HG03066 (cell line): Measurements from ENCODE around the gene MROH2A.
"Not testable (repeated sequence)": the region's sequence is repeated elsewhere in the genome, so short reads cannot be mapped to it uniquely, and the experiment has no call there.

ENCODE experiments used
- ATAC-seq: cut with Tn5 transposase; IDR thresholded peaks from one replicate; pipeline ENCODE4 v1.9.1; 2021; ENCODE audit warnings: low read depth; ENCODE audit not compliant: unreplicated experiment

MROH2A gene, protein sequence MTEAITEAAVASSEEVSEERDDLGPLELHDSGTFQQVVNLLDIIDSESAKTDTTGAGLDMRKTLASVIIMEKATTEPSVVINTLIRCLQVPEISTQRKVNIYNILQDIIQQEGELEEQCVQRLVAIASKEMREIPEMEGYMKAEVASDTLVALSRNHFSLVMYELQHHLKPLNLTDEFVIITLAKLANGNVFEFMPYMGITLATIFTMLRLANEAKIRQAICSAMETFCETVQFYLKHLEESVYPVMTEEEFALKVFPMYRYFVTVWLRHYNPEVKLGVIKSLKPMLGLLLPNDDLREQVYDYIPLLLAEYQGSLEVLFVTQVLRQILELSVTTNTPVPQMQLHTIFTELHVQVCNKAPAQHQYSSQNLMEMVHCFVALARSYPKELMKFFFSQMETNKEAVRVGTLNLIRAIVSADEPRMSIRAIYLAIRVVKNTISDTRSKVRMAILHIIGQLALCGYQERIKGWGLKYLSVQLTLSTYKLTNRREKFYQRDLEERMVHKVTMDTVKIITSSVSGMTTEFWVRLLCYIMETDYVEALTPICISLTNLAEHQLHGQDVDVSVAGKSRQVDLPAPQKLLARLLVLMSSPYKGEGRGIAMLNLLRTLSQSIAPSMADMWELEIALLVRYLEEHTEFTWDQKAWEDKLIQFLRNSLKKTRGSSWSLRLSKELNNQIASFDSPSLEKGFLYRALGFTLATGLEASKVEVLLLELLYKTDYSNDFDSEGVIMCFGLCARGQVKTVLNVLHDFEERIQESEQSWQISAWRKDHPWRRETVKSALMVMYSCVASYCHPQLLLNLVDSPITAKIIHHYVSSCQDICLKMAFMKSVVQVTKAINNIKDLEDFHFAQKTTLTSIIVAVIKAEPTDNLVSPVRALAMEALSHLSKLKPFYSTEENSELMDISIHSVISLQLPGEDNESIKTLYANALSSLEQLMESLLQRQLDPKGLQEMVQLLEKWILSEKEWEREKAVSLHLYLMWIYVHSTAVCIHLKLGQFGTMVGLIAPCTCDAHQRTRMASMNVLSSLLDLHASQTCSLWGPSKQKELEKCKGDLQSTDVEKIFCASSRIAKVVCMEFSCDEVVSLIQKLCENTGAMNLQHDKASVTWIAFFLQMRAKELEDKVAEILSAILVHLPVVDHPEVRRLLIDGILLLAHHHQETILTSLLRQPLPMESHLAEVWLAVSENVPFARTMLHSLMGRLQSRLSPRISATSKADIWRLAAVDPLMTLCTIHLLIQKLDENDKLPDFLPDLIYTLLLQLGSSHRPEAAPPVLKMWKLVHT (N-terminal part only)

DNA sequence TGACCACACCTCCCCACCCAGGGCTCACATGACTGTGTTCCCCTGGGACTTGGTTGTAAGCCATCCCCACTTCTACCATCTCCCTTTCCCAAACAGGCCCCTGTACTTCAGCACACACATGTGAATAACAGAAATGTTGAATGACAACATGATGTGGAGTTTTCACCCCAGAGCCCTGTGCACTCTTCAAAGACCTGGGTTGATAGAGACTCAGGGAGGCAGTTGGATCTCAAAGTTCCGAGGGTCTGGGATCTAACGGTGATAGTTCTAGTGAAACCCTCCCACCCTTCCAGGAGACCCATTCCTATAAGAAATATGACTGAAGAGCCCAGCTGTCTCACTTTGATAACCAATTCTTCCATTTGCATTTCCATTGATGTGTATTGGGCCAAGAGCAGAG is at the start of gene MROH2A:
MROH2A (plus strand) TSS at position 301 of the 400 bp plus-strand sequence. CDS start 1,029 bp downstream, outside the sequence.
- no peak for ATAC-seq

DNA sequence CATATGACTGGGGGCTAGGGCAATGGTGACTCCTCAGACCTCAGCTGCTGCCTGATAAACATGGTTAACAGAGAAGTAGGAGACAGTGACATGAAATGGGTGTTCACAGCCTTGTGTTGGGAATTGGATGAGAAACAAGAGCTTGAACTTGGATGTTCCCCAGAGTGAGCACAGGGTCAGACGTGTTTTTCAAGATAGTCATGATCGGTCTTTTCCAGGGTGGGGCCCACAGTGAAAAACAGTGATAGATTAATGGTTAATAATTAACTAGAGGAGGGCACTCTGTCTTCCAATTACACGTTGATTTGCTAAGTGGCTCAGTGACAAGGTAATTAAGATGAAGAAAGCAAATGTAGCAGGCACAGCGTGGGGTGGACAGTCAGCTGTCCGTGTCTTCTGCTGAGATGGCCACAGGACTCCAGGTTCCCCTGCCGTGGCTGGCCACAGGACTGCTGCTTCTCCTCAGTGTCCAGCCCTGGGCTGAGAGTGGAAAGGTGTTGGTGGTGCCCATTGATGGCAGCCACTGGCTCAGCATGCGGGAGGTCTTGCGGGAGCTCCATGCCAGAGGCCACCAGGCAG is 49.3 kb upstream of the MROH2A start, which contains the start of gene UGT1A3:
UGT1A3 (plus strand) TSS at position 320 of the 579 bp plus-strand sequence; CDS start at position 405, 85 bp downstream.
- no peak for ATAC-seq

DNA sequence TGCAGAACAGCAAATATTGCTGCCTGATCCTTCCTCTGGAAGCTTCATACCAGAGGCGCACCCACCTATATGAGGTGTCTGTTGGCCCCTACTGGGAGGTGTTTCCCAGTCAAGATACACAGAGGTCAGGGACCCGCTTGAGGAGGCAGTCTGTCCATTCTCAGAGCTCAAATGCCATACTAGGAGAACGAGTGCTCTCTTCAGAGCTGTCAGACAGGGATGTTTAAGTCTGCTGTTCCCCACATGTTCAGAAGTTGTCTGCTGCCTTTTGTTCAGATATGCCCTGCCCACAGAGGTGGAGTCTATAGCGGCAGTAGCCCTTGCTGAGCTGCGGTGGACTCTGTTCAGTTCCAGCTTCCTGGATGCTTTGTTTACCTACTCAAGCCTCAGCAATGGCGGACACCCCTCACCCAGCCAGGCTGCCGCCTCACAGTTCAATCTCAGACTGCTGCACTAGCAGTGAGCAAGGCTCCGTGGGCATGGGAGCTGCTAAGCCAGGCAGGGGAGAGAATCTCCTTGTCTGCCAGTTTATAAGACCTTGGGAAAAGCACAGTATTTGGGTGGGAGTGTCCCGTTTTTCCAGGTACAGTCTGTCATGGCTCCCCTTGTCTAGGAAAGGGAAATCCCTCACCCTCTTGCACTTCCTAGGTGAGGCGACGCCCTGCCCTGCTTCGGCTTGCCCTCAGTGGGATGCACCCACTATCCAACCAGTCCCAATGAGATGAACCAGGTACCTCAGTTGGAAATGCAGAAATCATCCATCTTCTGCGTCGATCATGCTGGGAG is 41.1 kb upstream of the MROH2A start:
- ATAC-seq: not testable (repeated sequence)

DNA sequence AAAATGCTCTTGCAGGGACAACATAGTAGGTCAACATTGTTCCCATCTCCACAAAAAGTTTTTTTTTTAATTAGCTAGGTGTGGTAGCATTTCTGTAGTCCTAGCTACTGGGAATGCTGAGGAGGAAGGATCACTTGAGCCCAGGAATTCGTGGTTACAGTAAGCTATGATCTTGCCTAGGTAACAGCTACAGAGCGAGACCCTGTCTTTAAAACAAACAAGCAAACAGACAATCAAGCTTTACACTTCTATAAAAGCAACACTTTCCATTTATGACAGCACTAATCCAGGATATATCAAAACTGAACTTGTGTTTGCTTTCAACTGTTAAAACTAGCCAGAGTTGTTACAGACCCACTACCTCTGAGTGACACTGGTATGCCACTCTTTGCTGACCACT is 37.3 kb upstream of the MROH2A start:
- ATAC-seq: no peak

DNA sequence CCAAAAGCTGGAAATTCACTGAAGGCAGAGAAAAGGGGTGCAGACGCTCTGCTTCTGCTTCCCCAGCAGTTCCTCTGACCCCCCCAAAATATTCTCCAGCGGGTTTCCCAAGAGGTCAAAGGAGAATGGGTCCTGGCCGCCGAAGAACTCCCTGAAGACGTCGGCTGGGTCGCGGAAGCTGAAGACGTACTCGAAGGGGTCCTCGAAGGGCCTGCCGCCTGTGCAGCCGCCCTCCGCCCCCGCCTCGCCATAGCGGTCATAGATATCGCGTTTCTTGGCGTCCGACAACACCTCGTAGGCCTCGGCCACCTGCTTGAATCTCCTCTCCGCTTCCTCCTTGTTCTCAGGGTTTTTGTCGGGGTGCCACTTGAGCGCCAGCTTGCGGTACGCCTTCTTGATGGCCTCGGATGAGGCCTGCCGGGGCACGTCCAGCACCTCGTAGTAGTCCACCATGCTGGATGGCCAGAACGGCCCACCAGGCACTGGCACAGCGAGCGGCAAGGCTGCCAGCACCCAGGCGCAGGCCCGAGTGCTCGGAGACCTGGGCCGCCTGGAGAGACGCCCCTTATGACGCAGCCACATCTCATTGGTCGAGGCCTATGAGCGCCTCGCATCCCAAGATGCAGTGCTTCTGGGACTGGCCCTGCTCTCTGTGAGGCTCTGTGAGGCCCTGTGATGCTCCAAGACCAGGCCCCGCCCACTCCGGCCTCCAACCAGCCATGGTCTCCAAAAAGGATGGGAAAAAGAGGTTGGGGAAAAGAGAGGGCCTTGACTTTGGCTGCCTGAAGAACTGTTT is 34.5 kb upstream of the MROH2A start:
- no peak for ATAC-seq

DNA sequence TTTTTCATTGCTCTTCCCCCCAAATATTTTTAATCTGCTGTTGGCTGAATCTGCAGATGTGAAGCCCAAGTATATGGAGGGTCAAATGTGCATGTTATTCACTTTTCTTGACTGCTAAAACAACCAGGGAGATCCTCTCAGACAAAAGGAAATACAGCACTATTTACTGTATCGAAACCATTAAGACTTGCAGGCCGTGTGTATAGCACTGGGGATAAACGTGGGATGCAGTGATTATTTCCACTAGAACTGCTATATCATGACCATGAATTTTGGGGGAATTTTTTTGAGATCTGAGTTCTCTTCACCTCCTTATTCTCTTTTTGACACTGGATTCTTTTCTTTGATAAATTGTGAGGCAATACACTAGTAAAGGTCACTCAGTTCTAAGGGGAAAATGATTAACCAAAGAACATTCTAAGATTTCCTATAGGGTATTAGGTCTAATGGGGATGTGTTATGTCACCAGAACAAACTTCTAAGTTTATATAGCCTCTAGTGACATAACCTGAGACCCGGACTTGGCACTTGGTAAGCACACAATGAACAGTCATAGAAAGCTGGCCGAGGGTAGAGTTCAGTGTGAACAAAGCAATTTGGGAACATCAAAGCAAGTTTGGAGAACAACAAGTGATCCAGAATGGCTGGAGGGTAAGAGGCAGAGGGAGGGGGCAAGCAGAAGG is 32.9 kb upstream of the MROH2A start:
- no peak for ATAC-seq

DNA sequence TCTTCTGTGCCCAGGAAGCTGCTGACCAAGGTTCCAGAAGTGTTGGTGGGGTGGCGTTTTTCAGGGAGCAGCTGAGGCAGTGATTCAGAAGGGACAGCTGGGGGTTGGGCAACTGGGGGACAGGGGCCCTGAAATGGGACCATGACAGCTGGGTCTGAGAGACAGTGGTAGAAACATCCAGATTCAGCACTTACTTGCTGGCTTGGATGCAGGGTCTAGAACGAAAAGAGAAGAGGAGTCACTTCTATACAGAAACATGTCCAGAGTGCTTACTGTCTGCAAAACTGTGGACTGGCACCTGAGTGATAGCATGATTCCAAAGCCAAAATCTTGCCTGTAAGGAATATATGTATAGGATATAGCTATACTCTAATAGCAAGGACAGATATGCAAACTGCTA is 32.3 kb upstream of the MROH2A start:
- ATAC-seq: not testable (repeated sequence)

DNA sequence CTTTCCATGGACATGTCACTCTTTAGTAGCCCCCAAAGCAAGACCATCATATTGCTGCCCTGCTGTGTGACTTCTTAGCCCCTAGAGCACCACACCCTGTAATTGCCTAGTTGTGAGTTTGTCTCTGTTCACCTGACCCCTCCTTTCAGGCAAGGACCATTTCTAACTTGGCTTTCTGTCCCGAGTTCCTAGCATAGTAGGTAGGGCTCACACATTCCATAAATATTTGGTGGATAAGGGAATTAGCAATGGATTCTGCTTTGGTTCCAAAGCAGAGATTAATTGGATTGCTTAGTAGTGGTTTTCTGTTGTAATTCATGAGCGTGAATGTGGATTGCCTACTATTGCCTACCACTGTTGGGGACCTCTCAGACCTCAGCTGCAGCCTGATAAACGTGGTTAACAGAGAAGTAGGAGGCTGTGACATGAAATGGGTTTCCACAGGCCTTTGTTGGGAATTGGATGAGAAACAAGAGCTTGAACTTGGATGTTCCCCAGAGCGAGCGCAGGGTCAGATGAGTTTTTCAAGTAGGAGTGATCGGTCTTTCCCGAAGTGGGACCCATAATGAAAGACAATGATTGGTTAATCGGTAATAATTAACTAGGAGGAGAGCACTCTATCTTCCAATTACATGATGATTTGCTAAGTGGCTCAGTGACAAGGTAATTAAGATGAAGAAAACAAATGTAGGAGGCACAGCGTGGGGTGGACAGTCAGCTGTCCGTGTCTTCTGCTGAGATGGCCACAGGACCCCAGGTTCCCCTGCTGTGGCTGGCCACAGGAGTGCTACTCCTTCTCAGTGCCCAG is 31.5 kb upstream of the MROH2A start:
- ATAC-seq: no peak

DNA sequence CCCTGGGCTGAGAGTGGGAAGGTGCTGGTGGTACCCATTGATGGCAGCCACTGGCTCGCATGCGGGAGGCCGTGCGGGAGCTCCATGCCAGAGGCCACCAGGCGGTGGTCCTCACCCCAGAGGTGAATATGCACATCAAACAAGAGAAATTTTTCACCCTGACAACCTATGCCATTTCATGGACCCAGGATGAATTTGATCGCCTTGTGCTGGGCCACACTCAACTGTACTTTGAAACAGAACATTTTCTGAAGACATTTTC is 30.9 kb upstream of the MROH2A start:
- no peak for ATAC-seq

DNA sequence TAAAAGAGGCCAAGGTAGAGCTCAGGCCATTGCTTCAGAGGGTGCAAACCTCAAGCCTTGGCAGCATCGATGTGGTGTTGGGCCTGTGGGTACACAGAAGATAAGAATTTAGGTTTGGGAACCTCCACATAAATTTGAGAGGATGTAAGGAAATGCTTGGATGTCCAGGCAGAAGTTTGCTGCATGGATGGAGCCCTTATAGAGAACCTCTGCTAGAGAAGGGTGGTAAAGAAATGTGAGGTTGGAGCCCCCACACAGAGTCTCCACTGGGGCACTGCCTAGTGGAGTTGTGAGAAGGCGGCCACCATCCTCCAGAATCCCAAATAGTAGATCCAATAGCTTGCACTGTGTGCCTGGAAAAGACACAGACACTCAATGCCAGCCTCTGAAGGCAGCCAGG is 27.4 kb upstream of the MROH2A start:
- not testable (repeated sequence) for ATAC-seq

DNA sequence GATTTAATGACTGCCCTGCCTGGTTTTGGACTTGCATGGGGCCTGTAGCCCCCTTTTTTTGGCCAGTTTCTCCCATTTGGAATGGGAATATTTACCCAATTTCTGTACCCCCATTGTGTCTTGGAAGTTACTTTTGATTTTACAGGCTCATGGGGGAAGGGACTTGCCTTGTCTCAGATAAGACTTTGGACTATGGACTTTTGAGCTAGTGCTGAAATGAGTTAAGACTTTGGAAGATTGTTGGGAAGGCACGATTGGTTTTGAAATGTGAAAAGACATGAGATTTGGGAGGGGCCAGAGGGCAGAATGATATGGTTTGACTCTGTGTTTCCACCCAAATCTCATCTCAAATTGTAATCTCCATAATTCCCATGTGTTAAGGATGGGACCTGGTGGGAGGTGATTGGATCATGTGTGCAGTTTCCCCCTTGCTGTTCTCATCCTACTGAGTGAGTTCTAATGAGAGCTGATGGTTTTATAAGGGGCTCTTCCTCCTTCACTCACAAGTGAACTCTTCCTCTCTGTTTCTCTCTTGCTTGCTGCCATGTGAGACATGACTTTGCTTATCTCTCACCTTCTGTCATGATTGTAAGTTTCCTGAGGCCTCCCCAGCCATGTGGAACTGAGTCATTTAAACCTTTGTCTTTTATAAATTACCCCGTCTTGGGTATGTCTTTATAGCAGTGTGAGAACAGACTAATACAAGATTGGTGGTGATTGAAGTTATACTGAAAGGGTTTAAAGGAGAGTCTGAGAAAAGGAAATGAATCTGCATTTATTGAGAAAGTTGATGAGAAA is 26.7 kb upstream of the MROH2A start:
- not testable (repeated sequence) for ATAC-seq

DNA sequence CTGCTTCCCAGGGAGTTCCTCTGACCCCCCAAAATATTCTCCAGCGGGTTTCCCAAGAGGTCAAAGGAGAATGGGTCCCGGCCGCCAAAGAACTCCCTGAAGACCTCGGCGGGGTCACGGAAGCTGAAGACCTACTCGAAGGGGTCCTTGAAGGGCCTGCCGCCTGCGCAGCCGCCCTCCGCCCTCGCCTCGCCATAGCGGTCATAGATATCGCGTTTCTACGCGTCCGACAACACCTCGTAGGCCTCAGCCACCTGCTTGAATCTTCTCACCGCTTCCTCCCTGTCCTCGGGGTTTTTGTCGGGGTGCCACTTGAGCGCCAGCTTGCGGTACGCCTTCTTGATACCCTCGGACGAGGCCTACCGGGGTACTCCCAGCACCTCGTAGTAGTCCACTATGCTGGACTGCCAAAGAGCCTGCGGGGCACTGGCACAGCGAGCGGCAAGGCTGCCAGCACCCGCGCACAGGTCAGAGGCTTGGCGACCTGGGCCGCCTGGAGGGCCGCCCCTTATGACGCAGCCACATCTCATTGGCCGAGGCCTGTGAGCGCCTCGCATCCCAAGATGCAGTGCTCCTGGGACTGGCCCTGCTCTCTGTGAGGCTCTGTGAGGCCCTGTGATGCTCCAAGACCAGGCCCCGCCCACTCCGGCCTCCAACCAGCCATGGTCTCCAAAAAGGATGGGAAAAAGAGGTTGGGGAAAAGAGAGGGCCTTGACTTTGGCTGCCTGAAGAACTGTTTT is 23.1 kb upstream of the MROH2A start:
- no peak for ATAC-seq

DNA sequence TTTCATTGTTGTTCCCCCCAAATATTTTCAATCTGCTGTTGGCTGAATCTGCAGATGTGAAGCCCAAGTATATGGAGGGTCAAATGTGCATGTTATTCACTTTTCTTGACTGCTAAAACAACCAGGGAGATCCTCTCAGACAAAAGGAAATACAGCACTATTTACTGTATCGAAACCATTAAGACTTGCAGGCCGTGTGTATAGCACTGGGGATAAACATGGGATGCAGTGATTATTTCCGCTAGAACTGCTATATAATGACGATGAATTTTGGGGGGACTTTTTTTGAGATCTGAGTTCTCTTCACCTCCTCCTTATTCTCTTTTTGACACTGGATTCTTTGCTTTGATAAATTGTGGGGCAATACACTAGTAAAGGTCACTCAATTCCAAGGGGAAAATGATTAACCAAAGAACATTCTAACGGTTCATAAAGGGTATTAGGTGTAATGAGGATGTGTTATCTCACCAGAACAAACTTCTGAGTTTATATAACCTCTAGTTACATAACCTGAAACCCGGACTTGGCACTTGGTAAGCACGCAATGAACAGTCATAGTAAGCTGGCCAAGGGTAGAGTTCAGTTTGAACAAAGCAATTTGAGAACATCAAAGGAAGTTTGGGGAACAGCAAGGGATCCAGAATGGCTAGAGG is 21.6 kb upstream of the MROH2A start:
- no peak for ATAC-seq

DNA sequence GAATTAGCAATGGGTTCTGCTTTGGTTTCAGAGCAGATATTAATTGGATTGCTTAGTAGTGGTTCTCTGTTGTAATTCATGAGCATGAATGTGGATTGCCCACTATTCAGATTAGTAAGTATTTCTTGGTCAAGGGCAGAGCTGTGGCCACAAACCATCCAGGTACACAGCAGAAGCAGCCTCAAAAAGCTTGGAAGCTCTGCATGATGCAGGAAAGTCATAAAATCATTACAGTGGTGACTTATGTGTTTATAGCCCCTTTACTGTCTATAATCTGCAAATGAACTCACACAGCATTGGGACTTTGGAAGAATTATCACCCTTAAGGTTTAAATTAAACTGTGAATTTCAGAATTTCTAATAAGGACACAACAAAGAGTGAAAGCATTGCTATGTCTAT is 20.0 kb upstream of the MROH2A start:
- ATAC-seq: no peak

DNA sequence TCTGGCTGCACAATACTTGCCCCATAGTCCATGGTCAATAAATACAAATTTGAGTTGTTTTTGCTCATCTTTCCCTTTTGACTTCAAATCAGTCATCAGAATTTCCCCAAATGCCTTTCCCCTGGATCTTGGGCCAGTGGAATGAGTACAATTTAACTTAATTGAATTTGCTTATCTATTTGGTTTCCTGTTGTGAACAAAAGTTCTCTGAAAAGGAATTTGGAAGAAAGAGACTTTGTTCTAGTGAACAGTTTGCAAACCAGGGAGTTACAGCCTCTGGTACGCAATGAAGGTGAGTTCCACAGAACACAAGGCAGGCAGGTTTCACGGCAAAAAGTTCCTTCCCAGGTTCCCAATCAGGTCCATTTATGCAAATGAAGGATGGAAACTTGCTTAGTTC is 19.3 kb upstream of the MROH2A start:
- no peak for ATAC-seq

DNA sequence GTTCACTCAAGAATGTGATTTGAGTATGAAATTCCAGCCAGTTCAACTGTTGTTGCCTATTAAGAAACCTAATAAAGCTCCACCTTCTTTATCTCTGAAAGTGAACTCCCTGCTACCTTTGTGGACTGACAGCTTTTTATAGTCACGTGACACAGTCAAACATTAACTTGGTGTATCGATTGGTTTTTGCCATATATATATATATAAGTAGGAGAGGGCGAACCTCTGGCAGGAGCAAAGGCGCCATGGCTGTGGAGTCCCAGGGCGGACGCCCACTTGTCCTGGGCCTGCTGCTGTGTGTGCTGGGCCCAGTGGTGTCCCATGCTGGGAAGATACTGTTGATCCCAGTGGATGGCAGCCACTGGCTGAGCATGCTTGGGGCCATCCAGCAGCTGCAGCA is 18.1 kb upstream of the MROH2A start, which contains the start of gene UGT1A1:
UGT1A1 (plus strand) TSS at position 228 of the 400 bp plus-strand sequence; CDS start at position 246, 18 bp downstream.
- no peak for ATAC-seq
